Mammary epithelial cell (primary cell): ENCODE measurements around the gene PCDHGA8.

Experiments
- EZH2 ChIP-seq: IDR thresholded peaks from 2 replicates; pipeline ENCODE4 v1.6.1; 2012; ENCODE audit warnings: low read length, inconsistent platforms, borderline replicate concordance
- TF ChIP-seq, protein P1 (sequence below), 2 donors: IDR thresholded peaks in 1 of 2; conservative IDR thresholded peaks in 1 of 2; 2 replicates each; pipeline ENCODE4 v1.5.1; 2011 to 2012; ENCODE audit warnings: inconsistent platforms in 2 of 2, low read length in 2 of 2, mild to moderate bottlenecking in 2 of 2, control low read depth in 1 of 2, low read depth in 1 of 2; ENCODE audit not compliant: insufficient read depth in 1 of 2; ENCODE audit errors: extremely low read depth in 1 of 2

DNA sequence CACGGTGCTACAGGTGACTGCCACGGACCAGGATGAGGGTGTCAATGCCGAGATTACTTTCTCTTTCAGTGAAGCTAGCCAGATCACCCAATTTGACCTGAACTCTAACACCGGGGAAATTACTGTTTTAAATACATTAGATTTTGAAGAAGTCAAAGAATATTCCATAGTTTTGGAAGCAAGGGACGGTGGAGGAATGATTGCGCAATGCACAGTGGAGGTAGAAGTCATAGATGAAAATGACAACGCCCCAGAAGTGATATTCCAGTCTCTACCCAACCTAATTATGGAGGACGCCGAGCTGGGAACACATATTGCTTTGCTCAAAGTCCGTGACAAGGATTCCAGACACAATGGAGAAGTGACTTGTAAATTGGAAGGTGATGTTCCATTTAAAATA, 3.8 kb upstream of the PCDHGA8 start:
- TF ChIP-seq, protein P1, sequence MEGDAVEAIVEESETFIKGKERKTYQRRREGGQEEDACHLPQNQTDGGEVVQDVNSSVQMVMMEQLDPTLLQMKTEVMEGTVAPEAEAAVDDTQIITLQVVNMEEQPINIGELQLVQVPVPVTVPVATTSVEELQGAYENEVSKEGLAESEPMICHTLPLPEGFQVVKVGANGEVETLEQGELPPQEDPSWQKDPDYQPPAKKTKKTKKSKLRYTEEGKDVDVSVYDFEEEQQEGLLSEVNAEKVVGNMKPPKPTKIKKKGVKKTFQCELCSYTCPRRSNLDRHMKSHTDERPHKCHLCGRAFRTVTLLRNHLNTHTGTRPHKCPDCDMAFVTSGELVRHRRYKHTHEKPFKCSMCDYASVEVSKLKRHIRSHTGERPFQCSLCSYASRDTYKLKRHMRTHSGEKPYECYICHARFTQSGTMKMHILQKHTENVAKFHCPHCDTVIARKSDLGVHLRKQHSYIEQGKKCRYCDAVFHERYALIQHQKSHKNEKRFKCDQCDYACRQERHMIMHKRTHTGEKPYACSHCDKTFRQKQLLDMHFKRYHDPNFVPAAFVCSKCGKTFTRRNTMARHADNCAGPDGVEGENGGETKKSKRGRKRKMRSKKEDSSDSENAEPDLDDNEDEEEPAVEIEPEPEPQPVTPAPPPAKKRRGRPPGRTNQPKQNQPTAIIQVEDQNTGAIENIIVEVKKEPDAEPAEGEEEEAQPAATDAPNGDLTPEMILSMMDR (conservative IDR thresholded peaks at IDR 0.05 in 1 of 2, IDR thresholded peaks at IDR 0.05 in 1 of 2; ENCODE audit: extremely low read depth in 1 of 2, insufficient read depth in 1 of 2, low read depth in 1 of 2, low read length in 2 of 2) = no peak
- TF ChIP-seq EZH2 = no peak
